Embryonic facial prominence (tissue), 1 donor: Measurements from ENCODE around the gene SEZ6L.
"Not testable (repeated sequence)": the region's sequence is repeated elsewhere in the genome, so short reads cannot be mapped to it uniquely, and the experiment has no call there.

Experiments used
- DNase-seq: peaks from one replicate; pipeline ENCODE4 v3.0.0-alpha.2; 2016; ENCODE audit errors: extremely low spot score

The SEZ6L gene

DNA sequence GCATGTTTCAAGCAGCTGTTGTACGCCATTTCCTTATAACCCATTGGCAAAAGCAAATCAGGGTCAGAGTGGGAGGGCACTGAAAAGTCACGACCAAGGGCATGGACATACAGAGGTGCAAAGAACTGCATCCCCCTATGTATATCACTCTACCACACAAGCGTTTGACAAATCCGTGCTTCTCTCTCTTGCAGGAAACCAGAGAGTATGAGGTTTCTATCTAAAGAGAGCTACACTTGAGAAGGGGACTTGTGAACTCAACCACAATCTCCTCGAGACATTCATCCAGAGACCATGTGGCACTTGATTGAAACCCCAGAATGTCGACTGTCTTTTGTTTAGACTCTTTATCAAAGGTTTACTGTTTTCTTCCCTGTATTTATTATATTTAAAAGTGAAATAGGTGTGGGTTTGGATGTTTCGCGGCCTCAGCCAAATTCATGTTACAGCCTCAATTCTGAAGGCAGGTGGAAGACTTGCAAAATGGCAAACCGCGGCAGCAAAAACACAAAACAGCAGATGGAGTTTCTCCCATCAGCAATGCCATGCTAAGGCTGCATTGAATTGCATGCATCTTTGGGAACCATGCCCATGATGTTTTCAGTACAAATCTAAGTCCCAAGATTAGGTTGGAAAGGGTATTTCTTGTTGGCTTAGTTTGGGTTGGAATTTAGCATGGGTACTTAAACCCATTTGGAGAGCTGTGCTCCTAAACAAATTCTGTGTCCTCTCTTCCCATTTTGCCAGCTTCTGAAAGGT is 211.0 kb downstream of the SEZ6L start:
- no peak for DNase-seq

DNA sequence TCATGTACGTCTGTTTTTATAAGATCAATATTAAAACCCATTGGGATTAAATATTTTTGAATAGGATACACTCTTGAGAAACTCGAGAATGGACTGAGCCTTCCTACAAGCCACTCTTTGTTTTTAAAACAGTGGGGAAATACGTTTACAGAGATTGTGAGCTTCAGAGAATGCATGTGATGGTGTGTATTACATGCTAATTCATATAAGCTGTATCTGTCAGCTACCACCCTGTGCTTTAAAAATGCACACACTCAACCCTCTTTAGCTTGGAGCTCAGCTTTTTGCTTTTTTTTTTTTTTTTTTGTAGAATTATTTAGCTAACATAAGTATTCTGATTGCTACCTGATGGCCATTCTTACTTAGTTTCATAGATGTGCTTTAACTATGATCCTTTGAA is 213.5 kb downstream of the SEZ6L start:
- DNase-seq = no peak

DNA sequence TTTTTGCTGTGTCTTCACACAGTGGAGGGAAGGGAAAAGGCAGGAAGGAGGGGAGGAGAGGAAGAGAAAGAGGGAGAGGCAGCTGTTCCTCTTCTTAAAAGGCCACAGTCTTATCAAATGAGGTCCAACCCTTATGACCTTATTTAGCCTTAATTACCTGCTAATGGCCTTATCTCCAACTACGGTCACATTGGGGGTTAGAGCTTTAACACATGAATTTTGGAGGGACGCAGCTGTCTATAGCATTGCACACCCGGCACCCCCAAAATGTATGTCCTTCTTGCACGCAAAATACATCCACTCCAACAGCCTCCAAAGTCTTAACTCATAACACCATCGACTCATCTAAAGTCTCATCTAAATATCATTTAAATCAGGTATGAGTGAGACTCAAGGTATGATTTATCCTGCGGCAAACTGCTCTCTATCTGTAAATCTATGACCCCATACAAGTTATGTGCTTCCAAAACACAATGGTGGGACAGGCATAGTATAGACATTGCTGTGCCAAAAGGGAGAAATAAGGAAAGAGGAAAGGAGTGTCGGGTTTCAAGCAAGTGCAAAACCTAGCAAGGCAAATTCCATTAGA is 214.8 kb downstream of the SEZ6L start:
- DNase-seq = no peak

DNA sequence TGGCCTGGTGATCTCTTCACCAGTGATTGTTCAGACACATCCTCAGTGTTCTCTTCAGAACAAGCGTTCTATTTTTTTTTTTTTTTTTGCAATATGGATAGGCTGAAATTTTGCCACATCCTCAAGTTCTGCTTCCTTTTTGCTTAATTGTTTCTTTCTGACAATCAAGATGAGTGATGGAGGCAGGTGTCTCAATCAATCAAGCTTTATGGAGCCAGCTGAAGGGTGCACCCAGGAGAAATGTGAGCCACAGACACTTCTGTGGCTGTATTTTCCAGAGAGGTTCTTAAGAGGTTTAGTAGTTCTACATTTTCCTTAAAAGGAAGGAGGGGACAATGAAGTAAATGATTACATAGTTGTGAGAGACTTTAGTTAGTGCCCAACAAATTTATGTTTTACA is 215.9 kb downstream of the SEZ6L start:
- no peak for DNase-seq

DNA sequence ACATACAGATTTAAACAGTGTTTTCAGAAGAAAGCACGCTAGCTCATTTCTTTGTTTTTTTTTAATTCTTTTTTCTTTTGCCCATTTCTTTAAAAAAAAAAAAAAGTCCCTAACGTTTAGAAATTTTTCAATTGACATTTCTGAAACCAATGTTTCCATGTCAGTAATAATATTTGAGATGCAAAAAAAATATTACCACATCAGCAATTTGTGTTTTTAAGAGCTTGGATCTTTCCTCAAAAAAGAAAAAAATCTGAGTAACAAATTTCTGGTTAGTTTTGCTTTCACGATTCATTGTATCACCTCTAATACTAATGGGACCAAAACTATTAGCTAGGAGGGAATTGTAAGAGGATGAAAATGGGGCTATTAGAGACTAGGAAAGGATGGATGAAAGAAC is 219.9 kb downstream of the SEZ6L start:
- no peak for DNase-seq

DNA sequence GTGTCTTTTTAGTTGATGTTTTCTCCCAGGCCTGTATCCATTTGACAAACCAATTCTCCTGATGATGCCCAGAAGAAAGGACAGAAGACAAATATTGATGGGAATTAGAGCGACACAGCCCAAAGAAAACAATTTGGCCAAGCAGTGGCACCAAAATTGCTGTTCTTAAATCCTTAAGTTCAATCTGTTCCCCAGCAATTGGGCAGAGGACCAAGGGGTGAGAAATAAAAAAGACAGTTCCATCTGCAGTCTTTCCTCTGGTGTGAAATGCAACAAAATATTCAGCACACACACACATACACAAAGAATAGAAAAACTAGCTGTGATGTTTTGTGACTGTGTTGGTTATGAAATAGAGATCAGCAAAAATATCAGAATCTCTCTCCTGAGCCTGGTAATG is 221.8 kb downstream of the SEZ6L start:
- DNase-seq = no peak

DNA sequence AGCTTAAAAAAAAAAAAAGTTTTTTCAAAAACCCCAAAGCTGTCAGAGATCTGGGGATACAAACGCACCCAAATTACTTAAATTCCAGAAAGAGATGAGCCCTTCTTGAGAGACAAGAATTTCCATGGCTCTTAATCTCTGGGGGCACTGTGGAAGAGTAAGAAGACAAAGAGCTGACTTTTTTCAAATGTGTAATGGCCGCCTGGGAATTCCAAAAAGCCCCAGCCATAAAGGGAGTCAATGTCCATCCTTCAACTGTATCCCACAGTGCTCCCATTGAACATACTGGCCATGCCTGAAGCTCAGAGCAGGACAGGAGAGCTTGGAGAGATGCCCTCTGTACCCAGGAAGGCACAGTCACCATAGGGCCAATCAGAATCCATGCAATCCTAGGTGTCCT is 222.4 kb downstream of the SEZ6L start:
- DNase-seq = no peak

DNA sequence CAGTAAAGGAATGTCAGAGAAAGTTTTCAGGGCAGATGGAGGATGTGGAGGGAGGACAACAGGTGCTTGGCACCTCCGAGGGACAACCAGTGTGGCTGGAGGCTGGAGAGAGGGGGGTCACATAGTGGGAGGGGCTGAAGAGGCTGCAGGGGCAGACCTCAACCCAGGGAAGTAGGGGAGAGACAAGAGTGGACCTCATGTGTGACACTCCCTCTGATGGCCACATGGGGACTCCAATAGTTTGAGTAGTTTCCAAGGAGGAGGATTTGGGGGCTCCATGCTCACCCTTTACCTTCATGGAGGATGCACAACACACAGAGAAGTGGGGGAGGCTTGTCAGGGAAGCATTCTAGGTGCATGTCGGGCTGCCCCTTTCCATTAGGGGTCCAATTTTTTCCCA is 224.7 kb downstream of the SEZ6L start:
- DNase-seq = no peak

DNA sequence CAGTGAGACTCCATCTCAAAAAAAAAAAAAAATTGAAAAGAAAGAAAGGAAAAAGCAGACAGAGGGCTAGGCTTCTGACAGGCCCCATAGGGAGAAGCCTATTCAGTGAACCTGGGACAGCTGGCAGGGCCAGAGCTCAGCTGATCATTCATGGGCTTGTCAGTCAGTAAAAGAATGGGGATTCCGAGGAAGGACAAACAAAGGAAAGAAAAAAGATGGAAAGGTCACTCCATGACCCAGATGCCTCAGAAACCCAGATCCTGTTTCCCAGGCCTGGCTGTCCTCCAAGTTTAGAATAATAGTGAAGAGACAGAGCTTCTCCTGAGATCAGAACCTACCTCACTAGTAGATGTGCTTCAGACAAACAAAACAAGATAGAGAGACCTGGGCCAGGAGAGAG is 225.5 kb downstream of the SEZ6L start:
- no peak for DNase-seq

DNA sequence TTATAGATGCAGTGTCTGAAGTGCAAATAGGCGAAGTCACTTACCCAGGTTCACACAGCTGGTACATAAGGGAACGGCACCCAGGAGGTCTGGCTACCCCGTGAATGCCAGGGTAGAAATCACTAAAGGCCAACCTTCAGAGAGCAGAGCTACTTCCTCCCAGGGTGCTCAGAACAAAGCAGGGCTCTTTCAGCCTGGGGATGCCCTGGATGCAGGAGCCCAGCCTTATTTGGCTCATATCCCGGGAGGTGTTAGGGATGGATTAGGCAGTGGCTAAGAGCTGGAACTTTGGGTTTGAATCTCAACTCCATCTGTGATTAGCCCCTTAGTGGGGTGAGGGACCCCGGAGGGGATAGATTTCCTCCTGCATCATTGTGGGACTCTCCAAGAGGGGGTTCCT is 226.7 kb downstream of the SEZ6L start:
- no peak for DNase-seq

DNA sequence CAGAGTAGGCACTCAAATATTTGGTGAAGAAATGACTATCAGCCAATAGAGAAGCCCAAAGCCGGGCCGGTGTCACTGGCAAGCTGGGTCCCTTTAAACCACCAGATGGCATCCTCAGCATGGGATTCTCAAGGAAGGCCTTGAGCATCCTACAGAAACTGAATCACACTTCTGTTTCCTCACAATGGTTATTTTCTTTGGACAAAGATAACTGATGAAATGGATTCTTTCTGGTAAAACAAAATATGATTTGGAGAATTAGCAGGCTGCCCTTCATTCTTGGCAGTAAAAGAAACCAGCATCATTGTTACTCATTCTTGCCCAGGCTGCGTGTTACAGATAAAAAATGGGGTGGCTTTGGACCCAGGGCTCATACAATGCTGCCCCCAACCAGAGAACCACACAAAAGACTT is 229.5 kb downstream of the SEZ6L start:
- DNase-seq = no peak

DNA sequence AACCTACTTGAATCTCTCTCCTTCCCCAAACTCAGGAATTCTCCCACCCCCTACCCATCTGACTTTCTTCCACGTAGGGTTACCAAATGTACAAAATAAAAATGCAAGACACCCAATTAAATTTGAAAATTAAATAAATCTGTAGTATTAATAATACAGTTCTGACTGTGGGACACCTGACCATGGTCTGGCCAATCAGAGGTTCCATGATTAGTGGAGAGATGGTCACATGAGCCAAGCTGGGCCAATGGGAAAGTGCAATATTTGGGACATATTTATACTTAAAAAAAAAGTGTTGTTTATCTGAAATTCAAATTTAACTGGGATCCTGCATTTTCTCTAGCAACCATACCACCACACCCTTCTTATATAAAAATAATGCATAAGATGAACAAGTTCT is 230.0 kb downstream of the SEZ6L start:
- DNase-seq = no peak

DNA sequence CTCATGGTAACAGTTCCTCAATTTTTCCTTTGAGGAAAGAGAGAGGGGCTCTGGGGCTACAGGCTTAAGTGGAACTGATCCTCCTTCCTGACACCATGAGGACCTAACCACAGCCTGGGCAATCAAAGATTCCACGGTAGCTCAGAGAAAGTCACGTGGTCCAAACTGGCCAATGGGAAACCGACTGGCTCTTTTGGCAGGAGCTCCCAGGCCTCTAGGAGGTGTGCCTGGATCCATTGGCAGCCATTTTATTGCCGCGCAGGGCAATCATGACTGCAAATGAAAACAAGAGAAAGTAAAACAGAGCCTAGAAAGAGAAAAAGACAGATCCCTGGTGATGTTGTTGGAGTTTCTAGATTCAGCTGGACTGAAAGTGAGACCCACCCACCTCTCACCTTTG is 232.5 kb downstream of the SEZ6L start:
- DNase-seq = no peak

DNA sequence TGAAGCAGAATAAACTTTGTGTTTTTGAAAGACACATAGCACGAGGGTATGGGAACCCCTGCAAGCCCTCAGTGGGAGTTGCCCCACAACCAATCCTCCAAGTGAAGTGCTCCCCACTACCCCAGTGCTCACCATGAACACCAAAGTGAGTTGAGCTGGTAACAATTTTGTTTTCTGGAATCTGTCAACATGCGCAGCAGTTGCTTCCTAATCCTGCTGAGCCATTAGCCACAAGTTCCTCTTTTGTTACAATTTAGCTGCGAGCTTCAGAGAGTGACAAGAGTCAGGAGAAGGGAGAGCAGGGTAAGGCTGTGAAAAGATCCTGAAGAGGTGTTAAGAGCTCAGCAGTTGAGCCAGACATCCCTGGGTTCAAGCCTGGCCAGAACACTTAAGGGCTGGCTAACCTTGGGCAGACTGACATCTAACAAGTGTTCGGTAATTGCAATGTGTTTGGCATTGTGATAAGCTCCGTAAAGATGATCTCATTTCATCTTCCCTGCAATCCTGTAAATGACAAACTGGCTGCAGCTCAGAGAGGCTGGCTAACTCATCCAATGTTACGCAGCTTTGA is 235.7 kb downstream of the SEZ6L start:
- DNase-seq = no peak

DNA sequence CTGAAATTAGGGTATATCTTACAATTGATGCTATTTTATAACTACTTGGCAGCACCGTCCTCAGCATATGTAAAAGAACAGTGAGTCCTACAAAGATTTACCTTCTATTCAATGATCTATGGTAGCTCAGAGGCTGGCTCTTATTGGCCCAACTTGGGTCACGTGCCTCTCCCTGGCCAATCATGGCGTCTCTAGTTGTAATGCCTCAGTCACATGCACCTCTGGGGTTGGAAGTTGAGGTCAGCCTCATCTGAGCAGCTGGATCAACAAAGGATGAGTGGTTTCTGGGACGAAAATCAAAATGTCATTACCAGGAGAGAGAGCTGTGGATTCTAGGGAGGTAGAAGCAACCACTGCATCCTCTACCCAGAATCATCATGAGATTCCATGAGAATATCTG is 236.9 kb downstream of the SEZ6L start:
- no peak for DNase-seq

DNA sequence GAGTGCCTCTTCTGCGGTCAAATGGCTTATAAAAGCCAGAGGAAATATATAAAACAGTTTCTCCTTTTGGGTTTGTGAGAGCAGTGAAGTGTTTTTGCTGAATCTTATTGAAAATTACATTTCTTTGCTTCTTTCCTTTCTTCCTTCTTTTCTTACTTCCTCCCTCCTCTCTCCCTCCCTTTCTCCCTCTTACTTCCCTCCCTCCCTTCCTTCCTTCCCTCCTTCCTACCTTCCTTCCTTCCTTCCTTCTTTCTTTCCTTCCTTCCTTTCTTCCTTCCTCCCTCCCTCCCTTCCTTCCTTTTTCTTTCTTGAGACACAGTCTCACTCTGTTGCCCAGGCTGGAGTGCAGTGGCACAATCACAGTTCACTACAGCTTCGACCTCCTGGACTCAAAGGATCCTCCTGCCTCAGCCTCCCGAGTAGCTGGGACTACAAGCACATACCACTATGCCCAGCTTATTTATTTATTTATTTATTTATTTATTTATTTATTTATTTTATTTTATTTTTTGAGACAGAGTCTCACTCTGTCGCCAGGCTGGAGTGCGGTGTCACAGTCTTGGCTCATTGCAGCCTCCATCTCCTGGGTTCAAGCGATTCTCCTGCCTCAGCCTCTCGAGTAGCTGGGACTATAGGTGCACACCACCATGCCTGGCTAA is 239.4 kb downstream of the SEZ6L start:
- not testable (repeated sequence) for DNase-seq

DNA sequence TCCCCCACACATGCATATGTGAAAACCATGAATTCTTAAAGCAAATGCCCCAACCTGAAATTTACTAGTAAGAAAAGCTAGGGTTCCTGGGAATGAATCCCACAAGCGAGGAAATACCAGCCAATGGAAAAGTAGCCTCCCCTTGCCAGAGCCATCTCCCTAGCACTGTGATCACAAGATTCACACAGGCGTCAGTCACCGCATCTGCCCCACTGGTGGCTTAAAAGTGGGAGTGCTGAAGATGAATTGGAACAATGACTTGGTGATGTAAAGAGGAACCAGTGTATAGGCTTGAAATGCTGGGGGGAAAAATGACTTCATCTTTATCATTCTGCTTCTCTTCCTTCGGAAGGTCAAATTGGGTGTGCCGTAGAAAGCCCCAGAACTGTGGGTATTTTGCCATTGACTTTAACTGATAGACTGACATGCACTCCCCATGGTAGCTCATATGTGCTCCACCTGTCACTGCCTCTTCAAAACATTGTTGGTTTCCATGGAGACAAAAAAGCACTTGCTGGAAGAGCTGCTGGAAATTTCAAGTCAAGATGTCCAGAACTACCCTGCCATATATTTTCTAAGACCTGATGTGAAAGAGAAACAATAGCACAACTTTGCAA is 240.6 kb downstream of the SEZ6L start:
- DNase-seq = no peak

DNA sequence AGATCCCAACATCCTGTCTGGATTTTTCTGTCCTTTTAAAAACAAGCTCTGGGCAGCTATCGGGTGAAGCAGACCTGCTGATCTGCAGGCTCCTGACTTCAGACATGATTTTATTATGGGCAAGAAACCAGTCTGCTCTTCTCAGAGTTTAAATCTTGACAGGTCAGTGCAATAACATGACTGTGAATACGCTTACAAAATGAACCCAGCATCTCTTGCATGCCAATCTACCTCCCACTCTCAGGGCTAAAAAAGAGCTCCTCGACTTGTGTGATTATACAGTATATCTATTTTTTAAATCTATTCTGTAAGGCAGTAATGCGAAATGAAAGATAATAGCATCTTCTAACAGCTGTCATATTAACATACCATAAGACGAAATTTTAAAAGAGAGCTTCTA is 241.1 kb downstream of the SEZ6L start:
- DNase-seq = no peak

DNA sequence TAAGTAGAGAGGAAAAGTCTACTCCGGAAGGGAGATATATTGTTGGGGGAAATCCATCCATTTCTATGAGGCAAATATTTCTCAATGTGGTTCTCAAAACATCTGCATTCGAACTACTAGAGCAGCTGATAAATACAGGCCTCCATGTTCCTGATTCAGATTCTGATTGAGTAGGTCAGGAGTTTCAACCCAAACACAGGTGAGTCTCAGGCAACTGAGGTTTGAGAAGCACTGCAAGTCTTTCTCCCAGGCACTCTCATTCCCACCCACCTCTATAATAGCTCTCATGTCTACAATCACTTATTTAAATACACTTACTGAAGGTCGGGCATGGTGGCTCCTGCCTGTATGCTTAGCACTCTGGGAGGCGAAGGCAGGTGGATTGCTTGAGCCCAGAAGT is 245.1 kb downstream of the SEZ6L start:
- no peak for DNase-seq

DNA sequence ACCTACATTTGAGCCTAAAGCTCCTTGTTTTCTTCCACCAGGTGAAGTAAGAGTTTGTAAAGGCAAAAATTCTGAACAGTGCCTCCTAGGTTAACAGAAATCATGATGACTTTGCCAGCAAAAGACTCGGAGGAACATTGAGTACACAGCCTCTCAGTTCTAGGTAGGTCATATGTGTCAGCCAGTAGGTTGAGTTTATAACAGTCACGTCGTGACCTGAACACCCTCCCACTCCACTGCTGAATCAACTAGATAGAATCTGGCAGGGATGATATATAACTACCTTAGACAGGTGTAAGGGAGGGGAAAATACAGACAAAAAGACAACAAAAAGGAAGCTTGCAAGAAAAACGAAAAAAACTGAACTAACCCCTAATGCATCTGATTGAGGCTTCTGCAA is 247.0 kb downstream of the SEZ6L start:
- no peak for DNase-seq

DNA sequence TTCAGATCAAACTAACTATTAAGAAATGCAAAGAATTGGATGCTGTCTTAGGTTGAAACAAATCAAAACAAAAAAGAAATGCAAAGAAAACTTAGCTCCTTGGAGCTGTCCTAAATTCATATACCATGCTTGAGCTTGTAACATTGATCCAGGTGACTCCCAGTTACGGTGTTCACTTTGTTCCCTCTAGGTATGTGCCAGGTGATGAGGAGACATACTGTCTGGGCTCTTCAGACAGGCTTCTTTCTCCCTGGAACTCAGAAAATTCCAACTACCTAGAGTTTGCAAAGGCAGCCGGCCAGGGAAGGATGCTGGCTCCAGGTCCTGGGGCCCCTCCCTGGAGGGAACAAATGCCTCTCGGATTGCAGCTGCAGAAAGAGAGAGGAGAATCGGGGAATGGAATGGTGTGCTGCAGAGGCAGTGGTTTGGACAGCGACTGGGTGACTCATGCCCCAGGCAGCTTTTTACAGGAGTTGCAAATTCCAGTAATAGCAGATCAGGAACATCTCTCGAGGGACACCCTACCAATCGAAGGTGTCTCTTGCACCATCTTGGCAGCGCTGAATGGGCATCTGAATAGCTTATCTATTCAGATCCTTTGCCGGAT is 247.5 kb downstream of the SEZ6L start:
- DNase-seq = no peak

DNA sequence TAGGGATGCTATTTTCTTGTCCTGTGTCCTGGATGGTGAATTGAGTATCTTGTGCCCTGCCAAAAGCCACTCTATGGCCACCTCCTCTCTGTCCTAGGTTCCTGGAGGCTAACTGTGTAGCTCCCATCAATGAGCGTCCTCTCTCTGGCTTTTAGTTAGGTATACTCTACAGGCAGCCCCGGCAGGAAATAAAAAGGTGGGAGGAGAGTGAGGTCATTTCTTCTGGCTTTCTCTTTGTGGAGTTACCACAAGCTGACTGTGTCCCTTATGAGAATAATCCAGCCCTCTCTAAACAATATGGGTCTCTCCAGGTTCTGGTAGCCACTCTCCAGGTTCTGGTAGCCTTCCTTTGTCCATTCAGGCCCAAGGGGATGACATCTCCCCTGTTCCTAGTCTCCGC is 248.1 kb downstream of the SEZ6L start:
- no peak for DNase-seq
